HEK293T (cell line): ENCODE measurements around the gene CS.
A peak's percentile ranks its signal among the peaks of the same experiment; 100 is the strongest.

Experiments
- CTCF ChIA-PET: fragments of 350-600 bp; formaldehyde crosslinking; extraction: SDS; loops from one replicate; lab custom pipeline; 2021; ENCODE audit warnings: antibody characterized with exemption, inconsistent platforms; lab: Yijun Ruan, JAX
- POLR2A ChIA-PET: fragments of 350-600 bp; formaldehyde crosslinking; extraction: SDS; loops from one replicate; lab custom pipeline; 2020; ENCODE audit warnings: antibody characterized with exemption, inconsistent platforms; lab: Yijun Ruan, JAX
- DNase-seq: peaks from one replicate; pipeline ENCODE4 v3.0.0; 2012; ENCODE audit warnings: mixed read lengths; ENCODE audit errors: extremely low spot score
- ARNT ChIP-seq: fragments of 450-650 bp; IDR thresholded peaks from 2 replicates; pipeline ENCODE4 v1.6.1; 2017; ENCODE audit warnings: mild to moderate bottlenecking
- BHLHE40 ChIP-seq: fragments of 450-650 bp; IDR thresholded peaks from 2 replicates; pipeline ENCODE4 v1.6.1; 2016; ENCODE audit warnings: mild to moderate bottlenecking, moderate library complexity, borderline replicate concordance
- CTBP1 ChIP-seq: fragments of 450-650 bp; IDR thresholded peaks from 2 replicates; pipeline ENCODE4 v1.6.1; 2016; ENCODE audit warnings: borderline replicate concordance
- ELF4 ChIP-seq: fragments of 450-650 bp; IDR thresholded peaks from 2 replicates; pipeline ENCODE4 v1.6.1; 2017; ENCODE audit warnings: antibody characterized with exemption
- FOXA1 ChIP-seq: fragments of 450-650 bp; IDR thresholded peaks from 2 replicates; pipeline ENCODE4 v1.6.1; 2016; ENCODE audit warnings: mild to moderate bottlenecking
- FOXM1 ChIP-seq: fragments of 450-650 bp; IDR thresholded peaks from 2 replicates; pipeline ENCODE4 v1.6.1; 2017; ENCODE audit warnings: mild to moderate bottlenecking, borderline replicate concordance
- HDGF ChIP-seq: fragments of 450-650 bp; IDR thresholded peaks from 2 replicates; pipeline ENCODE4 v1.6.1; 2017; ENCODE audit warnings: antibody characterized with exemption, borderline replicate concordance
- L3MBTL2 ChIP-seq: fragments of 450-650 bp; conservative IDR thresholded peaks from 2 replicates; pipeline ENCODE4 v1.6.1; 2016; ENCODE audit warnings: mild to moderate bottlenecking
- LEF1 ChIP-seq: fragments of 450-650 bp; IDR thresholded peaks from 2 replicates; pipeline ENCODE4 v1.6.1; 2017; ENCODE audit warnings: mild to moderate bottlenecking, borderline replicate concordance
- NFRKB ChIP-seq: fragments of 450-650 bp; IDR thresholded peaks from 2 replicates; pipeline ENCODE4 v1.6.1; 2016; ENCODE audit warnings: mild to moderate bottlenecking, moderate library complexity
- PKNOX1 ChIP-seq: fragments of 450-650 bp; IDR thresholded peaks from 2 replicates; pipeline ENCODE4 v1.6.1; 2016
- SP1 ChIP-seq: fragments of 450-650 bp; IDR thresholded peaks from 2 replicates; pipeline ENCODE4 v1.6.1; 2017
- SUZ12 ChIP-seq: fragments of 450-650 bp; IDR thresholded peaks from 2 replicates; pipeline ENCODE4 v1.6.1; 2016; ENCODE audit warnings: mild to moderate bottlenecking
- TARDBP ChIP-seq: fragments of 450-650 bp; IDR thresholded peaks from 2 replicates; pipeline ENCODE4 v1.6.1; 2016
- ZNF384 ChIP-seq: fragments of 450-650 bp; IDR thresholded peaks from 2 replicates; pipeline ENCODE4 v1.6.1; 2016

CS gene

DNA sequence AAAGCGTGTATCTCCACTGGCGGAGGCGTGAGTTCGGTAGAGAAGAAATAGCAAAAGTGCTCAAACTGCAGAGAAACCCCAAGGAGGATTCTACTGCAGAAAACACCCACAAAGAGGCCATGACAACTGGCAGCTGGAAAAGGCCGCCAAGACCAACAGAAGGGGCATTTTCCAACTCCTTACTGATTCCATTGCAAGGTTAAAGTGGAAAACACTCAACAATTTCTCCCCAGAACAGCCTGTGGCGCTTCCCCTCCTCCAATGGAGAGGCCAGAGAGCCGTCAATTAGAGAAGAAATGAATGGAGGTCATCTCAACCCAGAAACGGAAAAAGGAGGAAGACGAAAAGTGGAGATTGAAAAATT is 41.3 kb downstream of the CS start:
- POLR2A ChIA-PET = interaction anchor here (0.8 to 3.3 kb wide), 7 partner anchors 11 to 131 kb away, joined by 3 to 21 read pairs (median 5); partner anchors contain the start of genes ESYT1, RNF41 and SMARCC2
- CTCF ChIA-PET = interaction anchor here (0.8 to 2.0 kb wide), 9 partner anchors 8 to 57 kb away, joined by 3 to 8 read pairs (median 4); partner anchors contain the start of genes COQ10A and RNF41
- TF ChIP-seq CTBP1 (no peak), L3MBTL2 (no peak), ELF4 (no peak), PKNOX1 (no peak), SP1 (no peak), TARDBP (no peak), ARNT (no peak), NFRKB (no peak), BHLHE40 (no peak), FOXM1 (no peak), LEF1 (no peak), FOXA1 (no peak), SUZ12 (no peak)
- no peak for DNase-seq

GRCh38 chr12:56258068-56258819 is 41.9 kb downstream of the CS start, which contains the start of gene ANKRD52:
TSS of gene ANKRD52 (minus strand) at chr12:56258384. CDS start at chr12:56258269, 115 bp downstream.
- ChIA-PET CTCF (interaction anchor here (0.7 to 2.0 kb wide), 11 partner anchors 9 to 69 kb away, joined by 3 to 8 read pairs (median 4); partner anchors contain the start of genes COQ10A, RNF41 and SMARCC2), POLR2A (interaction anchor here (0.8 to 3.3 kb wide), 12 partner anchors 8 to 140 kb away, joined by 3 to 21 read pairs (median 4); partner anchors contain the start of genes COQ10A, ESYT1, RNF41 and SMARCC2)
- TF ChIP-seq ZNF384 (no peak), ARNT (no peak), PKNOX1 (no peak), FOXA1 (no peak), HDGF (no peak), LEF1 (no peak; the same call in 1 of the 2 replicates), FOXM1 (no peak), SUZ12 (no peak), CTBP1 (no peak), BHLHE40 (no peak)
- DNase-seq = peak; percentile 91

- ChIA-PET CTCF (interaction anchor here (0.5 to 2.0 kb wide), 8 partner anchors 10 to 68 kb away, joined by 3 to 8 read pairs (median 5); partner anchors contain the start of genes COQ10A, RNF41 and SMARCC2), POLR2A (interaction anchor here (0.8 to 3.3 kb wide), 12 partner anchors 9 to 139 kb away, joined by 3 to 21 read pairs (median 4); partner anchors contain the start of genes COQ10A, ESYT1, RNF41 and SMARCC2)
- DNase-seq = peak; percentile 75
- TF ChIP-seq HDGF (peak; percentile 28; the same call in 1 of the 2 replicates), FOXM1 (no peak)
Observed at GRCh38 chr12:56257491-56258067, 42.6 kb downstream of the CS start.

GRCh38 chr12:56257071-56257470 is 43.1 kb downstream of the CS start:
- TF ChIP-seq ZNF384 (no peak), NFRKB (no peak), CTBP1 (no peak)
- POLR2A ChIA-PET = interaction anchor here (1.6 to 3.3 kb wide), 4 partner anchors 9 to 50 kb away, joined by 4 to 21 read pairs (median 12); partner anchors contain the start of genes COQ10A and RNF41
- no peak for DNase-seq
- CTCF ChIA-PET = interaction anchor here (0.5 to 0.8 kb wide), 2 partner anchors 9 to 46 kb away, joined by 3 to 5 read pairs; no protein-coding TSS in a partner anchor

DNA sequence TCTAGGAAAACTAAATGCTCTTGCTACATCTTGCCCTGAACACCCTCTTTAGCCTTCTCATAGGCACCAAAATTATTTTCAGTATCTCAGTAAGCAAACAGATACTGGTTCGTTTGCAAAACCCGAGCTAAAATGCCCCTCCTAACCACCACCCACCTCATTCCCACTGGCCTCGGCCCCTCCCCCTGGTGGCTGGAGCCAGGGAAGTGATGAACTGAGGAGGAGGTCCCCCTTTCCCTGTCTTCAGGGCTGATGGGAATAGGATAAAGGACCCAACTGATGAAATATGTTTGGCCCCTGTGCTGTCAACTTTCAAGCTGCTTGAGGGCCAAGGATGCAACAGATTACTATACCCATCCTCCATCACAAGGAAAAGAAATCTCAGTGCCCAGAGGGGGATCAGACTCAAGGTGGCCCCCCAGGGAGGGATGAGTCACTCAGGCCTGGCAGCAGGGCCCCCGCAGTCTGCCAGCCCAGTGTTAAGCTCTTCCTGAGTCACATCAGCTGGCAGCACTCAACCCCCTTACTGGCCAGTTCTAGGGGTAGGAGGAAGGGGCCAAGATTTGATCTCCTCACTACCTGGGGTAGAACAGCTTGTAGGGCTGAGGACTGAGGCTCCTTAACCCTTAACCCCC is 43.7 kb downstream of the CS start:
- TF ChIP-seq HDGF (no peak), PKNOX1 (no peak), SP1 (no peak)
- POLR2A ChIA-PET = interaction anchor here (1.6 to 3.3 kb wide), 4 partner anchors 9 to 50 kb away, joined by 4 to 21 read pairs (median 12); partner anchors contain the start of genes COQ10A and RNF41
- CTCF ChIA-PET = interaction anchor here (0.8 kb wide), 2 partner anchors 9 to 1561 kb away, joined by 3 read pairs; no protein-coding TSS in a partner anchor
- no peak for DNase-seq

DNA sequence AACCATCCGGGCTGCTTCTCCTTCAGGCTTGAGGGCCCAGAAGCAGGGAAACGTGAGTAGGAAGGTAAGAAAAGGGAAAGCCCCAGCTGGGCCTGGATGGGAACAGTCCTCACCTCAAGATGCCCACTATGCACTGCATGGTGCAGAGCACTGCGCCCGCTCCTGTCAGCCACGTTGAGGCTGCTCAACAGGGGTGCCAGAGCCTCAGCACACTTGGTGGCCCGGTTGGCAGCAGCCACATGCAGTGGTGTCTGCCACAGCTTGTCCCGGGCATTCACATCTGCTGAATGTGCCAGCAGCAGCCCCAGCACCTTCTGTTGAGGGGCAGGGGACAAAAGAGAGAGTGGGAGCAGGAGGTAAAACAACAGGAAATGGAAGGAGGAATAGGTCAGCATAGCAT is 44.5 kb downstream of the CS start:
- no peak for TF ChIP-seq FOXM1
- CTCF ChIA-PET = interaction anchor here (0.8 kb wide), 1 partner anchor 1562 kb away, joined by 3 read pairs; no protein-coding TSS in a partner anchor
- DNase-seq = no peak
- POLR2A ChIA-PET = interaction anchor here (3.2 kb wide), 1 partner anchor 11 kb away, joined by 17 read pairs; the partner anchor contains the start of gene COQ10A
